Hepatocyte (in vitro differentiated cells): ENCODE results near the gene CLTCL1.

Experiments
- CTCF ChIP-seq: fragments of 200-600 bp; sonication (generic); IDR thresholded peaks from 2 replicates; pipeline ENCODE4 v1.5.1; 2016; ENCODE audit warnings: antibody characterized with exemption, mild to moderate bottlenecking; ENCODE audit not compliant: poor library complexity
- EZH2 ChIP-seq: fragments of 200-600 bp; sonication (generic); IDR thresholded peaks from 2 replicates; pipeline ENCODE4 v1.6.1; 2016; ENCODE audit warnings: antibody characterized with exemption, mild to moderate bottlenecking, borderline replicate concordance
- EZH2phosphoT487 ChIP-seq: fragments of 200-600 bp; sonication (generic); IDR thresholded peaks from one replicate; pipeline ENCODE4 v1.6.1; 2018; ENCODE audit warnings: antibody characterized with exemption, mild to moderate bottlenecking, low read depth, moderate library complexity; ENCODE audit not compliant: unreplicated experiment, severe bottlenecking

- no peak for TF ChIP-seq CTCF
- no peak for TF ChIP-seq EZH2phosphoT487
- no peak for TF ChIP-seq EZH2
Observed at GRCh38 chr22:19178657-19179496, 112.6 kb downstream of the CLTCL1 start, which contains the start of gene SLC25A1.
